Measurements from ENCODE around the gene HECW1. TPM values are rescaled to one million over a fixed set of nuclear protein-coding genes. Genes with fewer than 3 reads are reported as not detected.

Gene HECW1
- total RNA-seq, 2 experiments from 2014 or later, result not detected

- CTCF ChIA-PET, result interaction anchor here (1.1 to 1.8 kb wide), 3 partner anchors 15 to 186 kb away, joined by 3 to 5 read pairs (median 3); partner anchors contain the start of gene STK17A
Observed at GRCh38 chr7:43513251-43513650, 400.8 kb downstream of the HECW1 start.

DNA sequence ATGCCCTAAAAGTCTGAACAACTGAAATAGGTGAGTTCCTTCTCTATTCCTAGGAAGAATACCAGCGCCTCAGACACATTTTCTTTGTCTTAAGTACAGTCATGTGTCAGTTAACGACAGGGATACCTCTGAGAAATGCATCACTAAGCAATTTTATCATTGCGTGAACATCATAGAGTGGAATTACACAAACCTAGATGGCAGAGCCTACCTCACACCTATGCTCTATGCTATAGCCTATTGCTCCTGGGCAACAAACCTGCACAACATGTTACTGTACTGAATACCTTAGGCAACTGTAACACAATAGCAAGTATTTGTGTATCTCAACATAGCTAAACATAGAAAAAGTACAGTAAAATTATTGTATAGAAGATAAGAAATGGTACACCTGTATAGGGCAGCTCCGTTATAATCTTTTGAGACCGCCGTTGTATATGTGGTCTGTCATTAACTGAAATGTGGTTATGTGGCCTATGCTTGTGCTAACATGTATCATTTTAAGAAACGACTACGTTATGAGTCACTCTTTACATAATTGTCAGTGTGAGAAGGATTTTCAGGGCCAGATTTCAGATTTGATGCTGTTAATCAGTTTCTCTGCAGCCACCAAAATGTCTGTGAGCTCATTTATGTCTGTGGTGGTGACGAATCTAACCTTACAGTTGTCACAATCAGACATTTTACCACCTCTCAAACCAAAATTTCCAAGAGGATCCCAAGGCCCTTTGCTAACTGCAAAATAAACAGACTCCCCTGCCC, 404.3 kb downstream of the HECW1 start:
- ATAC-seq, result peak; percentile 82
- Mint-ChIP-seq H3K9me3 (ENCODE audit: low read depth) (no peaks in the 10 kb centered on the region), H3K4me1 (peaks cover 42% of the 10 kb centered on the region), H3K27ac (peak overlapping the region; percentile 85), H3K27me3 (peaks cover 26% of the 10 kb centered on the region), H3K36me3 (peaks cover 5% of the 10 kb centered on the region), H3K4me3 (peak overlapping the region; percentile 32)
- CTCF ChIA-PET, result interaction anchor here (0.6 to 3.7 kb wide), 8 partner anchors 9 to 321 kb away, joined by 3 to 14 read pairs (median 3); partner anchors contain the start of gene STK17A
- DNase-seq, result peak; percentile 67

More at GRCh38 chr7:43513251-43513650, 400.8 kb downstream of the HECW1 start:
- peaks cover 5% of the 10 kb centered on the region for H3K36me3 Mint-ChIP-seq
- H3K27ac Mint-ChIP-seq, result peak overlapping the region; percentile 35
- no peaks in the 10 kb centered on the region for H3K9me3 Mint-ChIP-seq (ENCODE audit: low read depth)
- no peak for ATAC-seq
- no peak for DNase-seq
- H3K27me3 Mint-ChIP-seq, result peaks cover 47% of the 10 kb centered on the region
- peak overlapping the region; percentile 7 for H3K4me3 Mint-ChIP-seq
- H3K4me1 Mint-ChIP-seq, result peaks cover 49% of the 10 kb centered on the region

- Mint-ChIP-seq H3K27ac (peak overlapping the region; percentile 85), H3K27me3 (peaks cover 22% of the 10 kb centered on the region), H3K4me3 (no peak overlapping the region), H3K9me3 (ENCODE audit: low read depth) (no peaks in the 10 kb centered on the region), H3K4me1 (peaks cover 37% of the 10 kb centered on the region), H3K36me3 (peaks cover 5% of the 10 kb centered on the region)
- CTCF ChIA-PET, result interaction anchor here (0.6 to 3.7 kb wide), 8 partner anchors 9 to 321 kb away, joined by 3 to 14 read pairs (median 3); partner anchors contain the start of gene STK17A
- DNase-seq, result no peak
- no peak for ATAC-seq
Observed at GRCh38 chr7:43517464-43517863, 405.0 kb downstream of the HECW1 start.

DNA sequence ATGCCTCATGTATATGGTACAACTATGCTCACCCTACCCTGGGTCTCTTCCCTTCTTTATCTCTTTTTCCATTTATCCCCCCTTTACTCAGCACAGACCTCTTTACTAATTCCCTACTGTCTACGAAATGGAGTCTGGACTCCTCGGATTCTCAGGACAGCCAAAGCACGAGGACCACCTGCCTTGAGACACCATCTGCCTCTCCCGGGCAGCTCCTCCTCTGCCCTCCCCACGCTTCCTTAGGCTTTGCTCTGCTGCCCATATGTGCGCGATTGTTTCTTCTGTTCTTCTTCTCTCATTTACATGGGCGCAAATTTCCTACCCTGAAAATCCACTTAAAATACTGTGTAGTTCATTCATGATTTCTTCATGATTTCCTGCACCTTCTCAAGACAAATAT, 407.8 kb downstream of the HECW1 start:
- no peaks in the 10 kb centered on the region for H3K9me3 Mint-ChIP-seq (ENCODE audit: low read depth)
- DNase-seq (no peak), ATAC-seq (no peak)
- peaks cover 23% of the 10 kb centered on the region for H3K4me1 Mint-ChIP-seq
- H3K4me3 Mint-ChIP-seq, result no peak overlapping the region
- H3K27ac Mint-ChIP-seq, result no peak overlapping the region
- CTCF ChIA-PET, result interaction anchor here (0.8 kb wide), 1 partner anchor 62 kb away, joined by 5 read pairs; the partner anchor contains the start of gene STK17A
- H3K27me3 Mint-ChIP-seq, result peaks cover 20% of the 10 kb centered on the region
- peaks cover 3% of the 10 kb centered on the region for H3K36me3 Mint-ChIP-seq

GRCh38 chr7:43522406-43523156, 410.1 kb downstream of the HECW1 start:
- H3K9me3 Mint-ChIP-seq (ENCODE audit: low read depth), result no peaks in the 10 kb centered on the region
- no peak for DNase-seq
- H3K27me3 Mint-ChIP-seq, result peaks cover 17% of the 10 kb centered on the region
- no peak for ATAC-seq
- CTCF ChIA-PET, result no interaction called here
- H3K4me1 Mint-ChIP-seq, result peaks cover 3% of the 10 kb centered on the region
- H3K27ac Mint-ChIP-seq, result no peak overlapping the region
- no peaks in the 10 kb centered on the region for H3K36me3 Mint-ChIP-seq
- no peak overlapping the region for H3K4me3 Mint-ChIP-seq

GRCh38 chr7:43528576-43529354, 416.3 kb downstream of the HECW1 start:
- Mint-ChIP-seq H3K9me3 (ENCODE audit: low read depth) (no peaks in the 10 kb centered on the region), H3K36me3 (no peaks in the 10 kb centered on the region)
- CTCF ChIA-PET, result interaction anchor here (1.1 kb wide), 1 partner anchor 15 kb away, joined by 3 read pairs; no protein-coding TSS in a partner anchor

GRCh38 chr7:43530553-43531410, 418.3 kb downstream of the HECW1 start:
- CTCF ChIA-PET, result no interaction called here
- no peaks in the 10 kb centered on the region for H3K36me3 Mint-ChIP-seq
- peaks cover 11% of the 10 kb centered on the region for H3K27me3 Mint-ChIP-seq
- no peaks in the 10 kb centered on the region for H3K9me3 Mint-ChIP-seq (ENCODE audit: low read depth)
- H3K27ac Mint-ChIP-seq, result no peak overlapping the region
- ATAC-seq (no peak), DNase-seq (no peak)
- no peaks in the 10 kb centered on the region for H3K4me1 Mint-ChIP-seq
- H3K4me3 Mint-ChIP-seq, result no peak overlapping the region

More at GRCh38 chr7:43528576-43529354, 416.3 kb downstream of the HECW1 start:
- no peaks in the 10 kb centered on the region for H3K4me1 Mint-ChIP-seq
- no peak for ATAC-seq
- H3K27me3 Mint-ChIP-seq, result peaks cover 23% of the 10 kb centered on the region
- no peak overlapping the region for H3K27ac Mint-ChIP-seq
- no peak for DNase-seq
- H3K4me3 Mint-ChIP-seq, result no peak overlapping the region

- Mint-ChIP-seq H3K9me3 (ENCODE audit: low read depth) (no peaks in the 10 kb centered on the region), H3K36me3 (no peaks in the 10 kb centered on the region), H3K27ac (no peak overlapping the region), H3K27me3 (peaks cover 11% of the 10 kb centered on the region), H3K4me1 (no peaks in the 10 kb centered on the region), H3K4me3 (no peak overlapping the region)
- CTCF ChIA-PET, result no interaction called here
- DNase-seq (no peak), ATAC-seq (no peak)
Observed at GRCh38 chr7:43531700-43532099, 419.3 kb downstream of the HECW1 start.

DNA sequence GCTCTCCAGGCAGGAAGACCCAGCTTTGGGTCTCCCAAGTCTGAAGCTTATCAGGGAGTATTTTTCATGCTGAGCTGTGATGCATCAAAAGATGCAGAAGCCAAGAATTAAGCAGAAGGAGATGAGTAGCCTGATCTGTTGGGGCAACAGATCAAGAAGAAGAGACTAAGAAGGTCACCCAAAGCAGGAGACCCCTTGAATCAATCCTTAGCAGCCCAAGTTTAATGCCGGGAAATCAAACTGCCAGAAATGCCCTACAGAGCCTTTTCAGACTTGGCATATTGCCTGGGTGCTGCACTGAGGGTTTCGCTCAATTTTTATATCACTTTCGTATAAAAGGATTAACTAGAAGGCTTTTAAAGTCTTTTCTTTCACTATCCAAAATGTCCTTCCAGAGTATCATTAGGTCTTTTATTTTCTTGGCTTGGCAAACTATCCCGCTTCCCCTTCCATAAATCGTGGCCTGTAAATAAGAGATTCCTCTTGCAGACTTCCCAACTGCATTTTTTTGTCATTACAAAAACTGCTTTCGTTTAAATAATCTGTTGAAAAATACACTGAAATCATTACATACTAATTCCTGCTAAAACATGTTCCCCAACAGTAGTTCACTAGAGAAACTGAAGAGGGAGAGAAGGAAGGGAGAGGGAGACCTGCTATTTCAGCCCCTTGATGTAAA, 421.5 kb downstream of the HECW1 start:
- Mint-ChIP-seq H3K36me3 (no peaks in the 10 kb centered on the region), H3K4me3 (no peak overlapping the region), H3K27me3 (peaks cover 15% of the 10 kb centered on the region), H3K27ac (no peak overlapping the region), H3K9me3 (ENCODE audit: low read depth) (no peaks in the 10 kb centered on the region), H3K4me1 (no peaks in the 10 kb centered on the region)
- no peak for ATAC-seq
- CTCF ChIA-PET, result no interaction called here
- DNase-seq, result no peak

DNA sequence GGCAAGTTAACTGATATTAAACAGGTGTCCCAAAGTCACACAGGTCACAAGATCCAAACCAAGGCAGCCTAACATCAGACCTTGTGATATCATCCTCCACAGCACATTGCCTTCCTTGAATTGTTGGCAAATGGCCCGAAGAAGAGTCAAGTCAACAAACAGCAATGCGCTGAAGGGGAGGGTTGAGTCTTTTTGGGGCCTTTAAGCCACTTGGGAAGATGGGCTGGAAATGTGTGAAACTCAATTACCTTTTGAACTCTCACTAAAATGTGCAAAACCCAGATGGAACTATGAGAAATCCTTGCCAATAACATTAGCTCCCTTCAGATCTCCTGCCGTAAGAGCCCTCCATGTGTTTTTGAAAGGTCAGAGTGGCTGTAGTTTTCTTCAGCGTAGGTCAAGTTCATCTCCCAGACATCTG, 422.6 kb downstream of the HECW1 start:
- H3K36me3 Mint-ChIP-seq, result no peaks in the 10 kb centered on the region
- H3K9me3 Mint-ChIP-seq (ENCODE audit: low read depth), result no peaks in the 10 kb centered on the region
- no peaks in the 10 kb centered on the region for H3K4me1 Mint-ChIP-seq
- ATAC-seq (no peak), DNase-seq (no peak)
- H3K4me3 Mint-ChIP-seq, result no peak overlapping the region
- H3K27me3 Mint-ChIP-seq, result peaks cover 9% of the 10 kb centered on the region
- CTCF ChIA-PET, result no interaction called here
- H3K27ac Mint-ChIP-seq, result no peak overlapping the region

DNA sequence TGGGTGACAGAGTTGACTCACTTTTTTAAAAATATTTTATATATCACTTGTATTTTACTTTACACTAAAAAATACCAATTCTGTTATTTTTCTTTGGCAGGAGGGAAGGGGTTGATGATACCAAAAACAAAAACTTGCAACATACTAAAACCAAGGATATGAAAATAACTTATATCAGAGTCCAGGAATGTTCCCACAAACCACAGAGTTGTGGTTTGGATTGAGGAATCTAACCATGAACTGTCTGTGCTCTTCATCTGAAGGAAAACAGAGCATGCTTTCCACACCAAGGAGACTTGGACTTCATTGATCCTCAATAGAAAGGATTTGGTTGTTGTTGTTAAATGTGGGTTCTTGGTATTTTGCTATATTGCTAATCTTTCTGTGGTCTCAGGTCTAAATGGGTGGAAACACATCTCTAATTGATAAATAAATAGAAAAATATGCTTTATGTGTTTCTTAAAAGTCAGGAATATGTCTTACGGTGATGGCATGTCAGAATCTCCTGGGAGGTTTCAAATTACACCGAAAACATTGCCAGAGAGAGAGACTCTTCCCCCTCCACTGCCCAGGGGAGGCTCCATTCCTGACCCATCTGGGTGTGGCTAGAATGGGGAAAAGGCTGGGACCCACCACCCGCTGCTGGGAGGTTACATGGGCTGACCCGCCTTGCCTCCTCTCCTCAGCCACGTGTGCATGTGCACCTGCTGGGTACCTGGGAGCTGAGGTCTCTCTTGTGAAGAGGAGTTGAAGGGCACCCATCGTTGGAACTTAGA, 423.6 kb downstream of the HECW1 start:
- CTCF ChIA-PET, result no interaction called here
- Mint-ChIP-seq H3K27me3 (peaks cover 14% of the 10 kb centered on the region), H3K36me3 (no peaks in the 10 kb centered on the region), H3K27ac (no peak overlapping the region), H3K4me3 (no peak overlapping the region), H3K4me1 (no peaks in the 10 kb centered on the region), H3K9me3 (ENCODE audit: low read depth) (no peaks in the 10 kb centered on the region)
- no peak for ATAC-seq
- DNase-seq, result no peak

Data from activated CD8-positive, alpha-beta memory T cell treated with anti-CD3 and anti-CD28 coated beads, Interleukin-2, amount 10 ng/mL, durations not matched to agents 7 days and 5 days (primary cell).